Cardiac ventricle fibroblast (primary cell): ENCODE data around the gene MYCT1. TPM values are rescaled to one million over a fixed set of nuclear protein-coding genes. Genes with fewer than 3 reads are reported as not detected.

Source experiments
- total RNA-seq: library from RNA; depleted of rRNA; stranded (reverse); fragments of >200 nt; gene quantifications from 2 replicates; pipeline ENCODE4 v1.2.3, GENCODE V29; 2015

The MYCT1 gene, protein sequence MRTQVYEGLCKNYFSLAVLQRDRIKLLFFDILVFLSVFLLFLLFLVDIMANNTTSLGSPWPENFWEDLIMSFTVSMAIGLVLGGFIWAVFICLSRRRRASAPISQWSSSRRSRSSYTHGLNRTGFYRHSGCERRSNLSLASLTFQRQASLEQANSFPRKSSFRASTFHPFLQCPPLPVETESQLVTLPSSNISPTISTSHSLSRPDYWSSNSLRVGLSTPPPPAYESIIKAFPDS
- total RNA-seq, result 0.75 and 0.93 TPM in 2 replicates

DNA sequence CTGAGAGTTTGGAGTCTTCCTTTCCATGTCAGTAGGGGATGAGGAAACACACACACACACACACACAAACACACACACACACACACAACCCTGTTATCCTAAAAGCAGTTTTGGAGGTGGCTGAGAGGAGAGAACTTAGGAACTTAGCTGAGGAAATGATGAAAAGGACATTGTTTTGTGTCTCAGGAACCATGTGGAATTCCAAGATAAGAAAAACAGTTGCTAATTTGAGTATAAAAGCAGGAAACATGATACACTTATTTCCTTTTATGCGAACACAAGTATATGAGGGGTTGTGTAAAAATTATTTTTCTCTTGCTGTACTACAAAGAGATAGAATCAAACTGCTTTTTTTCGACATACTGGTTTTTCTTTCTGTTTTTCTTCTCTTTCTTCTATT is at the start of gene MYCT1:
Gene MYCT1, plus strand, starts transcription at position 264 of the 400 bp plus-strand sequence. Its CDS starts 6 bp downstream, at position 270.

DNA sequence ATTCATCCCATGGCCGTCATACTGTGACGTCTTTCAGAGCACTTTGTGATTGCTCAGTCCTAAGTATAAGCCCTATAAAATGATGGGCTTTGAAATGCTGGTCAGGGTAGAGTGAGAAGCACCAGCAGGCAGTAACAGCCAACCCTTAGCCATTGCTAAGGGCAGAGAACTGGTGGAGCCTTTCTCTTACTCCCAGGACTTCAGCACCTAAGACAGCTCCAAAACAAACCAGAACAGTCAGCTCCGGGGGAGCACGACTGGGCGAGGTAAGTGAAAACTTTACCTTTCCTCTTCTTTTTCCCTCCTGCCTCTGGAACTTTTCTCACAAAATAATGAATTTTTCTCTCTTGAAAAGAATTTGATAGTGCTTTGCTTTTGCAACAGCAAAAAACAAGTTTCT is 53.0 kb downstream of the MYCT1 start, which contains the start of gene VIP:
Gene VIP, plus strand, starts transcription at position 104 of the 400 bp plus-strand sequence. CDS start 1,381 bp downstream, outside the sequence.

Other genes starting within 250 kb of the MYCT1 start
- gene SYNE1, start 60.5 kb upstream of the MYCT1 start, total RNA-seq, result 40.1 and 44.7 TPM in 2 replicates
- not detected in 2 replicates for gene VIP, start 52.9 kb downstream of the MYCT1 start, total RNA-seq